RPMI7951 (cell line): ENCODE measurements around the gene MORN3. TPM values are rescaled to one million over a fixed set of nuclear protein-coding genes. Genes with fewer than 3 reads are reported as not detected.
"Not testable (repeated sequence)": the region's sequence is repeated elsewhere in the genome, so short reads cannot be mapped to it uniquely, and the experiment has no call there.

Experiments
- DNase-seq: peaks from one replicate; pipeline ENCODE4 v3.0.0-alpha.2; 2012; ENCODE audit warnings: low read depth
- total RNA-seq: library from RNA; depleted of rRNA; stranded (reverse); fragments of >200 nt; shearing (Covaris generic); gene quantifications from 2 replicates; pipeline ENCODE4 v1.2.3, GENCODE V29; 2014; rRNA removed

The MORN3 gene, protein sequence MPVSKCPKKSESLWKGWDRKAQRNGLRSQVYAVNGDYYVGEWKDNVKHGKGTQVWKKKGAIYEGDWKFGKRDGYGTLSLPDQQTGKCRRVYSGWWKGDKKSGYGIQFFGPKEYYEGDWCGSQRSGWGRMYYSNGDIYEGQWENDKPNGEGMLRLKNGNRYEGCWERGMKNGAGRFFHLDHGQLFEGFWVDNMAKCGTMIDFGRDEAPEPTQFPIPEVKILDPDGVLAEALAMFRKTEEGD
- total RNA-seq: 0.10 TPM in 1 of 2 replicates, not detected in the other

DNA sequence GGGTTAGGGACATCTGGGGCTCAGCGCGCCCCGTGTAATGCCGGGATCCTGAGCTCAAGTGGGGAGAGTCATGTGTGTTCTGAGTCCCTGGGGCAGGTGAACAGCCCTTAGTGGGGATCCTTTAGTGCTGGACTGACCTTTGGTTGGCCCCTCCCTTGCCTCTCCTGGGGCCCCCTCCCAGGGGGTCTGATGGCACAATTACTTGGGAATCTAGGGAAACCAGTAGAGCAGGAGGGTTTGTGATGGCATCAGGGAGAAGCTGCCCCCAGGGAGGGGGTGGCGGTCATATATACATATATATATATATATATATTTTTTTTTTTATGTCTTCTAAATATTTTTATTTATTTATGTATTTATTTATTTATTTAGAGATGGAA, at the start of gene MORN3:
MORN3 (minus strand) TSS at position 134 of the 380 bp plus-strand sequence. CDS start 171 bp downstream, outside the sequence.
- no peak for DNase-seq

DNA sequence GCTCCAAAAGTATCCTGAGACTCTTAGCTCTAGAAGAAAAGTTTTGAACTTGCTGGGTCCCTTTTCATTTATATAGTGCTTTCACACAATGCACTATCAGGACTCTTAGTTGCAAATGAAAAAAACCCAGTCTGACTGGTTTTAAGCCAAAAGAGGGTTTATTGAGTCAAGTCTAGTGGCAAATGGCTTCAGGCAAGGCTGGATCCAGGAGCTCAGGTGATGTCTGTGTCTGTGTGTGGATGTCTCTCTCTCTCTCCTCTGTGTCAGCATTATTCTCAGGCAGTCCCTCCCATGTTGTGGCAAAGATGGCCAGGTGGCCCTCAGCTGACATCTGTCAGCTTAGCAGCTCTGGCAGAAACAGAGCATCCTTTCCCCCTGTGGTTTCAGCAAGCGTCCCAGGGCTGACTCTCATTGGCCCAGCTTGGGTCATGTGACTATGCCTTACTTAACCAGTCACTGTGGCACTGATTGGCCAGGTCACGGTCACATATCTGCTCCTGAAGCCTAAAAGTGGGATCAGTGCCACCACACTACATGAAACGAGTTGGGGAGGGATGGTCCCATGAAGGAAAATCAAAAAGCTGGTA, 49.3 kb upstream of the MORN3 start:
- no peak for DNase-seq

DNA sequence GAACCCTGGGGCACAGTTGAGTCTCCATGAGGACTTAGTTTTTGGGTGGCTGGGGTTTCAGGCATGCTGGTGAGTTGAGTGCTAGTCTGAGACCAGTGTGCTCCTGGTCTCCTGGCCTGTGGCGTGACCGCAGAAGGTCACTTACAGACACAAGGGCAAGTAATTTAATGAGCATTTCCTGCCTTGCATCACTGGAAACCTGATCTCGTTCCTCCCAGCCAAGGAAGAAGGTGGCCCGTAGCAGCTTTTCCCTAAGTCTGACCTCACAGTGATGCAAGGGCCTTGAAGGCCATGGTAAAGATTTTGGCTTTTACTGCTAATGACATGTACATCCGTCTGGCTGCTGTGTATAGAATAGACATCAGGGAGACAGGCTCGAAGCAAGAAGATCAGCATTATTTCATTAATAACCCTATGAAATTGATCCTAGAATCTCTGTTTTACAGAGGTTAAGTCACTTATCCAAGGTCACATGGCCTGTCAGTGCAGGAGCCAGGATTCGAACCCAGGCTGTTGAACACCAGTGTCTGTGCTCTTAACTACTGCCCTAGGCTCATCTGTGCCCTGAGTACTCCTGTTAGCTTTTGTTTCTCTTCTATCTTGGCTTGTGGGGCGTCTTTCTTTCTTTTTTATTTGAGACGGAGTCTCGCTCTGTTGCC, 47.7 kb upstream of the MORN3 start:
- peak; percentile 96 for DNase-seq

DNA sequence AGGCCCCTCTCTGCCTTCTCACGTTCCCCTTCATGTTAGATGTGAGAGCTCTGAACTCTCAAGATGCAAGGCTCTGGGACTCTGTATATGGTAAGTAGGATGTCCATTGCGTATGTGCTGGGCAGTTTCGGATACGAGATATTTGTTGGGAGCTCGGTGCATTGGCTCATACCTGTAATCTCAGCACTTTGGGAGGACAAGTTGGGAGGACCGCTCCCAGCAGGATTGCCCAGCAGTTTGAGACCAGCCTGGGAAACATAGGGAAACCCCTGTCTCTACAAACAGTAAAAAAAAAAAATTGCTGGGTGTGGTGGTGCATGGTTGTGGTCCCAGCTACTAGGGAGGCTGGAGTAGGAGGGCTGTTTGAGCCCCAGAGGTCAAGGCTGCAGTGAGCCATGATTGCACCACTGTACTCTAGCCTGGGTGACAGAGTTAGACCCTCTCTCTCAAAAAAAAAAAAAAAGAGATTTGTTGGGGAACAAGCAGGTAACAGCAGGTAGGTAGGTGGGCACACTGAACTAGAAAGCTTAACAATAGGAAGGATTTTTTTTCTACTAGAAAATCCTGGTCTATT, 46.5 kb upstream of the MORN3 start:
- DNase-seq: no peak

DNA sequence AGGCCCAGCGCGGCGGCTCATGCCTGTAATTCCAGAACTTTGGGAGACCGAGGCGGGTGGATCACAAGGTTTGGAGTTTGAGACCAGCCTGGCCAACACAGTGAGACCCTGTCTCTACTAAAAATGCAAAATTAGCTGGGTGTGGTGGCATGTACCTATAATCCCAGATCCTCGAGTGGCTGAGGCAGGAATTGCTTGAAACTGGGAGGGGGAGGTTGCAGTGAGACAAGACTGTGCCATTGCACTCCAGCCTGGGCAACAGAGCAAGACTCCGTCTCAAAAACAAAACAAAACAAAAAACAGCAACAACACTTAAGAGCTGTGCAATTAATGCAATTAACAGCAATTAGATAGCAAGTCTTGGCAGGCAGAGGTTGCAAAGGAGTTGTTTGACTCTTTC, 45.6 kb upstream of the MORN3 start:
- DNase-seq: not testable (repeated sequence)

DNA sequence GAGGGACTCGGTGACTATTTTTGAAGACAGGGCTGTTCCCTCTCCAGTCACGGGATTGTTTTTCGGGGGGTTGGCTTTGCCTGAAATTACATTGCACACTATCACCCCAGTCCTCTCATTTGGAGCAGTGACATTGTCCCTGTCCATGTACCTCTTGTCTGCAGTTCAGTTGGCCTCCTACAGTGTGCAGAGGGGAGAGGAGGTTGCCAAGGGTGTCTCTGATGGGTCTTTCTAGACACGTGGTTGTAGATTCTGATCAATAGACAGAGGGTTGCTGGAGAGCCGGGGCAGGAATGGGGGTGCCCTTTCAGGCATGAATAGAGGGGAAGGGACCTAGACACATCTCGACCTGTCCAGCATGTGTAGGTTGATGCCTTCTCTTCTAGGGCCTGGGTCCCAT, 44.3 kb upstream of the MORN3 start:
- no peak for DNase-seq

DNA sequence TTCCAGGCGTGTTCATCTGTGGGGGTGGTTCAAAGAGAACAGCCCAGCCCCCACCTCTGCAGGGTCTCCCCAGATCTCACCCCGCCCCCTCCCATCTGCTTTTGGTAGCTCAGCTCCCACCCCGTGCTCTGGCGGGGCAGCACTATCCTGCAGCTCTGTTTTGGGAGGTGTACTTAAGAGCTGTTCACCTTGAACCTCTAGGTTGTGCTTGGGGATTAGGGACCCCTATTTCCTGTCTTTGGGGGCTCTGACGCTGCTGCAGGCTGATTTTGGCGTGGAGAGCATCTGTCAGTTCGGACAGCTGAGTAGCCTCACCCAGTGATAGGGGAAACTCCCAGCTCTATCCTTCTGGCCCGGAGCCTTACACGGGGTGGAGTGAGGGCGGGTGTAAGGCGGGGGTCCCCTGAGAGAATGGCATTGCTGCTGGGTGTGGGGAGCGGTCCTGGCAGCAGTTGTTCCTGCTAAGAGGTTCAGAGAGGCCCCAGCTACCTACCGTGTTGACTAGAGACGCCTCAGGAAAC, 43.9 kb upstream of the MORN3 start:
- no peak for DNase-seq

DNA sequence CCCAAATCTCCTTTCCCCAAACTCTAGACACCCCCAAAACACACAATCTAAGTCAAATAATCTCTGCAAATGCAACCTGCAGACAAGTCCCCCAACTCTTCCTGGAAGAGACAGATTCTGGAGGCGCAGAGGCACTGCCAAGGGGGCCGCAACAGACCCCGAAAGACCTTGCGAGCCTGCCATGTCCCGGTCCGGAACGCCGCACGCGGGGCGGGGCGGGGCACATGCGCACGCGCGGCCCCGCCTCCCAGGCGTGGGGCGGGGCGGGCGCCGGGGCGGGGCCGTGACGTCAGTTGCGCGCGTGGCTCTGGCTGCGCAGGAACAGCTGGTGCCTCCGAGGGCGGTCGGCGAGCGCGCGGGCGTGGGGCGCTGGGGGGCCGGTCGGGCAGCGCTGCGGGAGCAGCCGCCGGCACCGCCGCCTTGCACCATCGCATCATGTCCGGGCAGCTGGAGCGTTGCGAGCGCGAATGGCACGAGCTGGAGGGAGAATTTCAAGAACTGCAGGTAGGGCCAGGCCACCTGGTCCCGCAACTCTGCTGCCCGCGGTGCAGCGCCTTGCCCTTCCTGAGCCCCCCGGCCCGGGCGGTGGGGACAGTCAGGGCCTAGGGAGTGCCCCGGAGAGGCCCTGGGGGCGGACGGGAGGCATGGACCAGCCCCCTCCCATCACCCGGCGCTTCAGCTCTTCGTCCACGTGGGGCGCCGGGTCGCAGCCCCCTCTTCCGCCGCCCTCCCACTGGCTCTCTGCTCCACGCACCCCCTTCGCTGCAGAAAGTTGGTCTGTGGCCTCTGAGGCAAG, 43.2 kb upstream of the MORN3 start, which contains the start of gene TMEM120B:
TMEM120B (plus strand) TSS at position 292 of the 796 bp plus-strand sequence; CDS start at position 436, 144 bp downstream.
- DNase-seq: peak; percentile 65

DNA sequence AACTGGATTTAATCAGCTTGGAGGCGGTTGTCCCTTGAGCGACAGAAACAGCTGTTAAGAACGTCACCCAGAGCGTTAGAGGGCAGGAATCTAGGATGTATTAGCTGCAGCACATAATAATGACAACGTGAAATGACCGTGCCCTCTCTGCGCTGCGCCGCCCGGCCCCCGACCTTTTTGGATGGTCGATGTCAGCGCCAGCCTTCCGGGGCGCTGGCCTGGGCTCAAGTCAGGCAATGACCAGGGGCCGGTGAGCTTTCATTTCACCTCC, 42.7 kb upstream of the MORN3 start:
- peak; percentile 35 for DNase-seq

DNA sequence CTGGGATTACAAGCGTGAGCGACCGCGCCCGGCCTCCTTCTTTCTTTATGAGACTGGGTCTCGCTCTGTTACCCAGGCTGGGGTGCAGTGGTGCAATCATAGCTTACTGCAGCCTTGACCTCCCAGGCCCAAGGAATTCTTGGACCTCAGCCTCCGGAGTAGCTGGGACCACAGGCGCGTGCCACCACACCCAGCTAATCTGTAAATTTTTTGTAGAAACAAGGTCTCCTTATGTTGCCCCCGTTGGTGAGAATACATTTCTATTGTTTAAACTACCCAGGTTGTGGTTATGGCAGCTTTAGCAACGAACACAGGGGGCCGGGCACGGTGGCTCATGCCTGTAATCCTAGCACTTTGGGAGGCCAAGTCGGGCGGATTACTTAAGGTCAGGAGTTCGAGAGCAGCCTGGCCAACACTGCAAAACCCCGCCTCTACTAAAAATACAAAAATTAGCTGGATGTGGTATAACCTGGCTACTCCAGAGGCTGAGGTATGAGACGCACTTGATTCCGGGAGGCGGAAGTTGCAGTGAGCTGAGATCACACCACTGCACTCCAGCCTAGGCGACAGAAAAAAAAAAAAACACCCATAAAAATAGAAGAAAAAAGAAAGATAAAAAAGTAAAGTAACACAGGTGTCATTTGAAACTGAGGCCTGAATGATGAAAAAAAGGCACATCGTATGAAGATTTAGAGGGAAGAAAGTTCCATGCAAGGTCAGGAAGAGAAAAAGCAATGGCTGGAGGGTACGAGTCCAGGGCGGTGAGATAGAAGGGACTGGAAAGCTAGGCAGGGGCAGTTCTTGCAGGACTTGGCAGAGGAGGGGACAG, 42.1 kb upstream of the MORN3 start:
- DNase-seq: no peak

DNA sequence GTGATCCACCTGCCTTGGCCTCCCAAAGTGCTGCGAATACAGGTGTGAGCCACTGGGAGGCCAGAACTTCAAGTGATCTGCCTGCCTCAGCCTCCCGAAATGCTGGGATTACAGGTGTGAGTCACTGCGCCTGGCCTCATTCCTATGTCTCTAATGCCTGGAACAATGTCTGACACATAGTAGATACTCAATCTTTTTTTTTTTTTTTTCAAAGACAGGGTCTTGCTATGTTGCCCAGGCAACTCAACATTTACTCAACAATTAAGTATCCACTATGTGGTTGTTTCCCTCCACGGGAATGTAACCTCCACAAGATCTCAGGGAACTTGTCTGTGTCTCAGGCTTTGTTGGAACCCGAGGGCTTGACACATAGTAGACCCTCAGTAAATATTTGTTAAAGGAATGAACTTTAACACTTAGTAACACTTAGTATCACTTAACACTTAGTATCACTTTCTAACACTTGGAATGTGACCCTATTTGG, 40.1 kb upstream of the MORN3 start:
- peak; percentile 65 for DNase-seq

DNA sequence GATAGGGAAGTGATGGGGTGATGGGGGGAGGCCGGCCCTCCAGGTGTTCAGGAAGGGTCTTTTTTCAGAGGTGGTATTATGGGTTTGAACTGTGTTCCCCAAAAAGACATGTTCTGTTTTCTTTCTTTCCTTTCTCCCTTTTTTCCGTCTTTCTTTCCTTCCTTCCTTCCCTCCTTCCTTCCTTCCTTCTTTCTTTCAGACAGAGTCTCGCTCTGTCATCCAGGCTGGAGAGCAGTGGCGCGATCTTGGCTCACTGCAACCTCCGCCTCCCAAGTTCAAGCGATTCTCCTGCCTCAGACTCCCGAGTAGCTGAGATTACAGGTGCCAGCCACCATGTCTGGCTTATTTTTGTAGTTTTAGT, 39.6 kb upstream of the MORN3 start:
- DNase-seq: not testable (repeated sequence)

DNA sequence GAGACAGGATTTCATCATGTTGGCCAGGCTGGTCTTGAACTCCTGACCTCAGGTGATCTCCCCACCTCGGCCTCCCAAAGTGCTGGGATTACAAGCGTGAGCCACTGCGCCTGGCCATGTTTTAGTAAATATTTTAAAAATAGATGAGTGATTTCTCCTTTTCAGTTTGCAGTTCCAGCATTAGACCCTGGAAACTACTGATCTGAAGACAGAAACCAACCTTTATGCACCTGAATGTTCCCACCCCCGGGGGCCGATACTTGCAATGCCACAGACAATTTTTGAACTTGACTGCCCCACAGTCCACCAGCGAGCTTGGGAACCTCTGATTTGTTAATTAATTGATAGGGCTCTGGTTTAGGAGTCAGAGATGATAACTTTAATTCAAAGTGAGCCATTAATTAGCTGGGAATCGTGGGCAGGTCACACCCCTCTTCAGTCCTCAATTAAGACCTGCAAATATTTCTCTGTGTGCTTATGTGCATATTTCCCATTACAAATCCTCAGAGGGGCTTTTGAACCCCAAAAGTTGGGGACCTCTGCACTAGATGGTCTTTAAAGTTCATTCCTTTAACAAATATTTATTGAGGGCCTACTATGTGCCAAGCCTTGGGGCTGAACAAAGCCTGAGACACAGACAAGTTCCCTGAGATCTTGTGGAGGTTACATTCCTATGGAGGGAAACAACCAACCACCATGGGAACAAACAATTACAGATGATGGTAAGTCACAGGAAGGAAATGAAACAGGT, 39.0 kb upstream of the MORN3 start:
- no peak for DNase-seq

DNA sequence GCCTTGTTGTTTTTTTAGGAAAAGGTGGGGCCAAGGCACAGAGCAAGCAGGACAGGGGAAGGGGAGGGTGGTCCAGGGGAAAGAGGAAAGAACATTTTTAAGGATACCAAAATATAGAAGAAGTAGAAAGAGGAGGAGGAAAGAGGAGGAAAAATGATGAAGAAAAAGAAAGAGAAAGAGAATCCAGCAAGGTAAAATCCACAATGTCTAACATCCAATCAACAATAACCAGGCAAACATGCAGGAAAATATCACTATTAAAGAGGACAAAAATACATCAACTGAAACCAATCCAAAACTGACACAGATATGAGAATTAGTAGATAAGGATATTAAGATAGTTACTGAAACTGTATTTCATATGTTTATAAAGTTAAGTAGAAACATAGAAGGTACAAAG, 36.1 kb upstream of the MORN3 start:
- DNase-seq: no peak

DNA sequence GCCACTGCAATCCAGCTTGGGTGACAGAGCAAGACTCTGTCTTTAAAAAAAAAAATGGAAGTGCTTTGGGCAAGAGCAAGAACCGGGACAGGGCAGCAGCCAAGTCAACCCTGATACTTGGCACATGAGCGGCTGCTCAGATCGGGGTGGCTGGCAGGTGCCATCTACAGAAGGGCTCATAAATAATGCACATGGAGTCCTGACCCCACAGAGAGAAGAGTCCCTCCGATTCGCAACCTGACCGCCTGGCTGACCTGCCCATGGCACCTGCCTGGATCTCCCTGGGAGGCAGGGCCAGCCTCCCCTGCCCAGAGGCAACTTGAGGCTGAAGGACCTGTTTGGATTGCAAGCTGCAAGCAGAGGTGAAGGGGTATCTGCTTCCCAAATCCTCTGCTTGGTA, 33.5 kb upstream of the MORN3 start:
- no peak for DNase-seq

DNA sequence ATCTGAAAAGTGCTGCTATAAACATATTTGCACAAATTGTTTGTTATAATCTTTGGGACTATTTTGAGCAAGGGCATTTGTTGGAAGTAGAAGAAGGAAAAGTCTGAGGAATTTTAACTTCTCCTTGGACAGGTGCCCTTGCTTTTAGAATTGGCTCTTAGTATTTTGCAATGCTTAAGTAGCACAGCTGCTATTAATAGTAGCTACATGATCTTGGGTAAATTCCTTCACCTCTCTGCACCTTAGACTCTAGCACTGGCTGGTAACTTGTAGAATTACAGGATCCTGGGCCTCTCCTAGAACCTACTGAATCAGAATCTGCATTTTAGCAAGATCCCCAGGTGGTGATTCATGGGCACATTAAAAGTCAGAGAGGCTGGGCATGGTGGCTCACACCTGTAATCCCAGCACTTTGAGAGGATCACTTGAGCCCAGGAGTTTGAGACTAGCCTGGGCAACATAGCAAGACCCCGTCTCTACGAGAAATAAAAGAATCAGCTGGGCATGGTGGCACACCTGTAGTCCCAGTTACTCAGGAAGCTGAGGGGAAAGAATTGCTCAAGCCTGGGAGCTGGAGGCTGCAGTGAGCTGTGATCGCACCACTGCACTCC, 32.3 kb upstream of the MORN3 start:
- DNase-seq: no peak

DNA sequence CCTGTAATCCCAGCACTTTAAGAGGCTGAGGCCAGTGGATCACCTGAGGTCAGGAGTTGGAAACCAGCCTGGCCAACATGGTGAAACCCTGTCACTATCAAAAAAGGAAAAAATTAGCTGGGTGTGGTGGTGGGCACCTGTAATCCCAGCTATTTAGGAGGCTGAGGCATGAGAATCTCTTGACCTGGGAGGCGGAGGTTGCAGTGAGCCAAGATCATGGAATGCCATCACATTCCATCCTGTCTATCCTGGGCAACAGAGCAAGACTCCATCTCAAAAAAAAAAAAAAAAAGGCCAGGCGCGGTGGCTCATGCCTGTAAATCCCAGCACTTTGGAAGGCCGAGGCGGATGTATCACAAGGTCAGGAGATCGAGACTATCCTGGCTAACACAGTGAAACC, 28.4 kb upstream of the MORN3 start:
- not testable (repeated sequence) for DNase-seq

DNA sequence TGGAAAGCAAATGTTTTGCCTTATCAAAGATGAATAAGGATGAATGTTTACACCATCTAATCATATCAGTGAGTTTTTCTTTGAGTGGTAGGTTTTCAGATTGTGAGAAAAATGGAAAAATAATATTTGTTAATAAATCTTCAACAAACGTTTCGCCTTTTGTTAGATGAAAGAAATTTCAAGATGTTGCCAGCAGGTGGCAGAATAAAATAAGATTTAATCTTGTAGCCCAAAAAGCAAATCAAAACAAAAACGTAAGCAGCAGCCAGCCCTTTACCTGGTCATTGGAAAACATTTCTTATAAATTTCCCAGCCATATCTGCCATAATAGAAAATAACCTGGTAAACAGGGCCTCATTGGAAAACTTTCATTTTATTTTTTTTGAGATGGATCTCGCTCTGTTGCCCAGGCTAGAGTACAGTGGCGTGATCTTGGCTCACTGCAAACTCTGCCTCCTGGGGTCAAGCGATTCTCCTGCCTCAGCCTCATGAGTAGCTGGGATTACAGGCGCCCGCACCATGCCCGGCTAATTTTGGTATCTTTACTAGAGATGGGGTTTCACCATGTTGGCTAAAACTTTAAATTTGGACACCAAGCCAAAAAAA, 27.7 kb upstream of the MORN3 start:
- peak; percentile 35 for DNase-seq

DNA sequence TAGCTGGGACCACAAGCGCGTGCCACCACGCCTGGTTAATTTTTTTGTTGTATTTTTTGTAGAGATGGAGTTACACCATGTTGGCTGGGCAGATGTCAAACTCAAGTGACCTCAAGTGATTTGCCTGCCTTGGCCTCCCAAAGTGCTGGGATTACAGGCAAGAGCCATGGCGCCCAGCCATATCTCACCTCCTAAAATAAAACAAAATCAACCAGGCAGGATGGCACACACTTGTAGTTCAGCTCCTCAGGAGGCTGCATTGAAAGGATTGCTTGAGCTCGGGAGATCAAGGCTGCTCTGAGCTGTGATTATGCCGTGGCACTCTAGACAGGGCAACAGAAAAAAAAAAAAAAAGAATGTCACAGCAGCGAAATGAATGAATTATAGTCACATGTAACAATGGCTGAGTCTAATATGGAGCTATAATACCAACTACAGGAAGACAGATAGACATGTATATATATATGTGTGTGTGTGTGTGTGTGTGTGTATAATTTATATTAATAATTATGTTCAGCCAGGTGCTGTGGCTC, 23.8 kb upstream of the MORN3 start:
- DNase-seq: no peak
